Sigmoid colon (tissue), 7 donors: ENCODE results near the gene RPS19BP1. TPM values are rescaled to one million over a fixed set of nuclear protein-coding genes. Genes with fewer than 3 reads are reported as not detected.

ENCODE experiments used
- DNase-seq: peaks from one replicate; pipeline ENCODE4 v3.0.0-alpha.2; 2019
- H3K27ac ChIP-seq, 4 donors: fragments of 200-600 bp; sonication (generic); one replicate each; pipeline ENCODE4 v1.5.1; 2016 to 2019; ENCODE audit warnings: mild to moderate bottlenecking in 1 of 4
- H3K27me3 ChIP-seq, 3 donors: fragments of 200-600 bp; sonication (generic); one replicate each; pipeline ENCODE4 v1.5.1; 2019; ENCODE audit warnings: mild to moderate bottlenecking in 1 of 3
- H3K36me3 ChIP-seq, 4 donors: fragments of 200-600 bp; sonication (generic); one replicate each; pipeline ENCODE4 v1.5.1; 2016 to 2019
- H3K4me1 ChIP-seq, 4 donors: fragments of 200-600 bp; sonication (generic); one replicate each; pipeline ENCODE4 v1.5.1; 2017 to 2019
- H3K4me3 ChIP-seq, 4 donors: fragments of 200-600 bp; sonication (generic); one replicate each; pipeline ENCODE4 v1.5.1; 2017 to 2019; ENCODE audit warnings: mild to moderate bottlenecking in 2 of 4, moderate library complexity in 1 of 4
- H3K9me3 ChIP-seq, 4 donors: fragments of 200-600 bp in 3 of 4; sonication (generic) in 3 of 4; one replicate each; pipeline versions ENCODE4 v1.5.1 to v1.6.1; 2013 to 2019
- EP300 ChIP-seq, 4 donors: sonication (generic); formaldehyde crosslinking; IDR thresholded peaks; one replicate each; pipeline ENCODE4 v1.6.1; 2017; ENCODE audit warnings: antibody characterized with exemption in 4 of 4
- POLR2A ChIP-seq, 2 donors: fragments of 450-650 bp; IDR thresholded peaks; one replicate each; pipeline ENCODE4 v1.6.1; 2016; ENCODE audit warnings: antibody characterized with exemption in 2 of 2, mild to moderate bottlenecking in 2 of 2, moderate library complexity in 2 of 2
- POLR2AphosphoS5 ChIP-seq, 4 donors: sonication (generic); formaldehyde crosslinking; IDR thresholded peaks; one replicate each; pipeline ENCODE4 v1.6.1; 2017; ENCODE audit warnings: antibody characterized with exemption in 4 of 4
- WGBS, 2 donors: extraction: QIAGEN DNeasy Blood & Tissue Kit; methylation state at CpG; one replicate each; pipeline ENCODE4 v1.1.7; 2013; 5-methylcytosine and 5-hydroxymethylcytosine counted together
- intact Hi-C: fragments of 100-400 bp; cut with DNase I; formaldehyde crosslinking; loops from one replicate; pipeline ENCODE4 v1.15.1; 2023
- polyA plus RNA-seq, 3 donors: library from polyadenylated mRNA; stranded (reverse); fragments of 200-250 nt; gene quantifications; one replicate each; pipeline ENCODE4 v1.2.3, GENCODE V29; 2013
- total RNA-seq, 4 donors: library from RNA; depleted of rRNA; stranded (reverse); fragments of >200 nt; gene quantifications; one replicate each; pipeline ENCODE4 v1.1.0, GENCODE V29; 2016
- TF ChIP-seq, protein P1 (sequence below), 4 experiments: fragments of 450-650 bp in 3 of 4; fragments of 200-600 bp in 1 of 4; IDR thresholded peaks; one replicate each; pipeline ENCODE4 v1.5.1; 2016 to 2019; ENCODE audit warnings: antibody characterized with exemption in 4 of 4, mild to moderate bottlenecking in 3 of 4, moderate library complexity in 2 of 4
- donor health status: healthy with polysubstance abuse.
- donor health status: Bipolar disorder and iron deficiency.
- donor health status: healthy.

The RPS19BP1 gene
- total and polyA plus RNA-seq, 7 donors, result 148 to 217 (median 180) TPM

DNA sequence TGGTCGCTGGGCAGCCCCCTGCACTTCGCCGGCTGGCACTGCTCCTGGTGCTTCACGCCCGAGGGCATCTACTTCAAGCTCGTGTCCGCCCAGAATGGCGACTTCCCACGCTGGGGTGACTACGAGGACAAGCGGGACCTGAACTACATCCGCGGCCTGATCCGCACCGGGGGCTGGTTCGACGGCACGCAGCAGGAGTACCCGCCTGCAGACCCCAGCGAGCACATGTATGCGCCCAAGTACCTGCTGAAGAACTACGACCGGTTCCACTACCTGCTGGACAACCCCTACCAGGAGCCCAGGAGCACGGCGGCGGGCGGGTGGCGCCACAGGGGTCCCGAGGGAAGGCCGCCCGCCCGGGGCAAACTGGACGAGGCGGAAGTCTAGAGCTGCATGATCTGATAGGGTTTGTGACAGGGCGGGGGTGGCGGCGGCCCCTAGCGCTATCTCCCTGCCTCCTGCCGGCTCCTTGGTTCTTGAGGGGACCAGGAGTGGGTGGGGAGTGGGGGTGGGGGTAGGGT, 43.9 kb downstream of the RPS19BP1 start:
- Histone ChIP-seq H3K4me3 (no peak overlapping the region), H3K36me3 (no peaks in the 10 kb centered on the region), H3K4me1 (no peaks in the 10 kb centered on the region), H3K27ac (no peak overlapping the region), H3K27me3 (no peaks in the 10 kb centered on the region), H3K9me3 (no peaks in the 10 kb centered on the region)
- TF ChIP-seq POLR2A (IDR thresholded peaks at IDR 0.05), result no peak
- TF ChIP-seq POLR2AphosphoS5 (IDR thresholded peaks at IDR 0.05), result no peak
- TF ChIP-seq, protein P1, sequence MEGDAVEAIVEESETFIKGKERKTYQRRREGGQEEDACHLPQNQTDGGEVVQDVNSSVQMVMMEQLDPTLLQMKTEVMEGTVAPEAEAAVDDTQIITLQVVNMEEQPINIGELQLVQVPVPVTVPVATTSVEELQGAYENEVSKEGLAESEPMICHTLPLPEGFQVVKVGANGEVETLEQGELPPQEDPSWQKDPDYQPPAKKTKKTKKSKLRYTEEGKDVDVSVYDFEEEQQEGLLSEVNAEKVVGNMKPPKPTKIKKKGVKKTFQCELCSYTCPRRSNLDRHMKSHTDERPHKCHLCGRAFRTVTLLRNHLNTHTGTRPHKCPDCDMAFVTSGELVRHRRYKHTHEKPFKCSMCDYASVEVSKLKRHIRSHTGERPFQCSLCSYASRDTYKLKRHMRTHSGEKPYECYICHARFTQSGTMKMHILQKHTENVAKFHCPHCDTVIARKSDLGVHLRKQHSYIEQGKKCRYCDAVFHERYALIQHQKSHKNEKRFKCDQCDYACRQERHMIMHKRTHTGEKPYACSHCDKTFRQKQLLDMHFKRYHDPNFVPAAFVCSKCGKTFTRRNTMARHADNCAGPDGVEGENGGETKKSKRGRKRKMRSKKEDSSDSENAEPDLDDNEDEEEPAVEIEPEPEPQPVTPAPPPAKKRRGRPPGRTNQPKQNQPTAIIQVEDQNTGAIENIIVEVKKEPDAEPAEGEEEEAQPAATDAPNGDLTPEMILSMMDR (IDR thresholded peaks at IDR 0.05), result no peak
- 96 to 97% methylated on average over 39 of the region's 39 CpGs for WGBS, 2 donors
- intact Hi-C loops, result no loop called here
- DNase-seq, result peak; percentile 58

GRCh38 chr22:39487826-39488520, 44.6 kb downstream of the RPS19BP1 start:
- Histone ChIP-seq H3K27me3 (no peaks in the 10 kb centered on the region), H3K9me3 (no peaks in the 10 kb centered on the region), H3K4me1 (no peaks in the 10 kb centered on the region), H3K36me3 (no peaks in the 10 kb centered on the region), H3K27ac (no peak overlapping the region), H3K4me3 (no peak overlapping the region)
- WGBS, 2 donors, result 97% methylated on average over 70 of the region's 70 CpGs
- TF ChIP-seq EP300 (IDR thresholded peaks at IDR 0.05) (no peak), POLR2A (IDR thresholded peaks at IDR 0.05) (no peak), POLR2AphosphoS5 (IDR thresholded peaks at IDR 0.05) (no peak)
- TF ChIP-seq, protein P1 (IDR thresholded peaks at IDR 0.05), result no peak
- DNase-seq, result peak; percentile 58
- intact Hi-C loops, result no loop called here

DNA sequence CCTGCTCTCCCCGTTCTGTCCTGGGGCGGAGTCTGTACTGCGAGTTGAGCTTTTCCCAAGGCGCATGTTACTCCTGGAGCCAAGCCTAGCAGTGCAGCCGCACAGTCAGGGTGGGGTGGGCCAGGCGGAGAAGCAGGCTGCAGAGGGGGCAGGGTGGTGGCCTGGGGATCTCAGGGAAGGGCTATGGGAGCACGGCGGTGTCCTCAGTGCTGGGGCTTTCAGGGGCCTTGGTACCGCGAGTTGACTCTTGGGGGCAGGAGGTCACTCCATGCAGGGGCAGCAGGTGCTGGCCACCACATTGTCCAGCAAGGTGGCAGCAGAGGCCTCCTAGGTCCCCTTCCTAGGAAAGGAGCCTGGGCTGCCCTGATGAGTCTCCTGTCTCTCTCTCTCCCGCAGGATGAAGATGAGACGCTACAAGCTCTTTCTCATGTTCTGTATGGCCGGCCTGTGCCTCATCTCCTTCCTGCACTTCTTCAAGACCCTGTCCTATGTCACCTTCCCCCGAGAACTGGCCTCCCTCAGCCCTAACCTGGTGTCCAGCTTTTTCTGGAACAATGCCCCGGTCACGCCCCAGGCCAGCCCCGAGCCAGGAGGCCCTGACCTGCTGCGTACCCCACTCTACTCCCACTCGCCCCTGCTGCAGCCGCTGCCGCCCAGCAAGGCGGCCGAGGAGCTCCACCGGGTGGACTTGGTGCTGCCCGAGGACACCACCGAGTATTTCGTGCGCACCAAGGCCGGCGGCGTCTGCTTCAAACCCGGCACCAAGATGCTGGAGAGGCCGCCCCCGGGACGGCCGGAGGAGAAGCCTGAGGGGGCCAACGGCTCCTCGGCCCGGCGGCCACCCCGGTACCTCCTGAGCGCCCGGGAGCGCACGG, 45.4 kb downstream of the RPS19BP1 start:
- intact Hi-C loops, result no loop called here
- 82 to 91% methylated on average over 45 of the region's 45 CpGs for WGBS, 2 donors
- TF ChIP-seq, protein P1 (IDR thresholded peaks at IDR 0.05), result no peak
- TF ChIP-seq EP300 (IDR thresholded peaks at IDR 0.05), result no peak
- no peak for TF ChIP-seq POLR2AphosphoS5 (IDR thresholded peaks at IDR 0.05)
- TF ChIP-seq POLR2A (IDR thresholded peaks at IDR 0.05), result no peak

GRCh38 chr22:39482768-39483167, 49.8 kb downstream of the RPS19BP1 start:
- H3K4me3 ChIP-seq, result no peak overlapping the region
- no peaks in the 10 kb centered on the region for H3K9me3 ChIP-seq
- WGBS, 2 donors, result 79 to 88% methylated on average over 3 of the region's 3 CpGs
- H3K27me3 ChIP-seq, result no peaks in the 10 kb centered on the region
- no peaks in the 10 kb centered on the region for H3K4me1 ChIP-seq
- intact Hi-C loops, result no loop called here
- DNase-seq, result no peak
- H3K36me3 ChIP-seq, result no peaks in the 10 kb centered on the region
- TF ChIP-seq POLR2A (IDR thresholded peaks at IDR 0.05) (no peak), POLR2AphosphoS5 (IDR thresholded peaks at IDR 0.05) (no peak)
- no peak overlapping the region for H3K27ac ChIP-seq

More for the DNA sequence above, 45.4 kb downstream of the RPS19BP1 start:
- peak; percentile 56 for DNase-seq
- Histone ChIP-seq H3K9me3 (no peaks in the 10 kb centered on the region), H3K27ac (no peak overlapping the region), H3K4me3 (no peak overlapping the region), H3K27me3 (no peaks in the 10 kb centered on the region), H3K36me3 (no peaks in the 10 kb centered on the region), H3K4me1 (no peaks in the 10 kb centered on the region)

GRCh38 chr22:39481595-39481994, 51.0 kb downstream of the RPS19BP1 start:
- Histone ChIP-seq H3K36me3 (no peaks in the 10 kb centered on the region), H3K27ac (no peak overlapping the region), H3K9me3 (no peaks in the 10 kb centered on the region), H3K4me1 (no peaks in the 10 kb centered on the region), H3K4me3 (no peak overlapping the region), H3K27me3 (no peaks in the 10 kb centered on the region)
- TF ChIP-seq POLR2AphosphoS5 (IDR thresholded peaks at IDR 0.05) (no peak), EP300 (IDR thresholded peaks at IDR 0.05) (no peak), POLR2A (IDR thresholded peaks at IDR 0.05) (no peak)
- TF ChIP-seq, protein P1 (IDR thresholded peaks at IDR 0.05), result no peak
- 90 to 94% methylated on average over 5 of the region's 5 CpGs for WGBS, 2 donors
- intact Hi-C loops, result no loop called here
- DNase-seq, result no peak
